ENCODE results near the gene PLOD2. TPM values are rescaled to one million over a fixed set of nuclear protein-coding genes. Genes with fewer than 3 reads are reported as not detected.

PLOD2 gene
- total and polyA plus RNA-seq, 9 of the 15 experiments (the other 6 are each of a cell fraction or from before 2014, with no cell fraction given): 0.18 to 1.5 (median 0.58) TPM

DNA sequence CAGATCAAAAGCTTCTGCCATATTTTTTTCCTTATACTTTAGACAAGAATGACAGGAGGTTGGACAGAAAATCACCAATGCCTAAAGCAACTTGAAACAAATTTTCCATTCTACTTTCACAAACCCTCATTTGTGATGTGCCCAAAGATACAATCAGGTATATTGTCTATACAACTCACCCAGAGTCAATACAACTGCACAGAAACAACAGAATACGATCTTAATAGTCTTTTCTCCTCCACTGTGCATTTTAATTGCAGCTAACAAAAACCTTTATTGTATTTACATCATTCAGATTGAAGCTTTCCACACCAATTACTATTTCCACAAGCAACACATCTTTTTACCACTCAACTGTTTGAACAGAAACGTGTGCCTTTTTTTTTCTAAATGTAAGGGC, 80.4 kb downstream of the PLOD2 start:
- Histone ChIP-seq H3K9me3 (replicated peaks; ENCODE audit: control insufficient read depth, insufficient read depth, low read depth, low read length) (no peaks in the 10 kb centered on the region), H3K4me3 (no peak overlapping the region), H3K4me2 (ENCODE audit: insufficient read depth, low read length) (no peak overlapping the region), H3K27me3 (ENCODE audit: control insufficient read depth in 2 of 2, insufficient read depth in 2 of 2, low read length in 2 of 2) (no peaks in the 10 kb centered on the region), H2AFZ (ENCODE audit: low read depth, low read length) (no peak overlapping the region), H3K27ac (ENCODE audit: extremely low read depth, low read depth, low read length) (no peak overlapping the region), H4K20me1 (replicated peaks; ENCODE audit: control insufficient read depth, insufficient read depth, low read length) (no peaks in the 10 kb centered on the region), H3K9ac (ENCODE audit: insufficient read depth in 1 of 2, low read depth in 2 of 2, low read length in 2 of 2) (no peak overlapping the region), H3K36me3 (ENCODE audit: control insufficient read depth, insufficient read depth, low read length) (no peaks in the 10 kb centered on the region), H3K9me1 (ENCODE audit: control insufficient read depth, insufficient read depth, low read length) (no peaks in the 10 kb centered on the region), H3K4me1 (replicated peaks in 1 of 2; ENCODE audit: control insufficient read depth in 2 of 2, insufficient read depth in 2 of 2, low read length in 2 of 2) (no peaks in the 10 kb centered on the region), H3K79me2 (ENCODE audit: control insufficient read depth, insufficient read depth, low read length) (no peaks in the 10 kb centered on the region)
- CTCF ChIA-PET (ENCODE audit: low intra/inter-chr PET ratio): no interaction called here
- in situ Hi-C loops (cut with MboI): no loop called here
- intact Hi-C loops (cut with micrococcal nuclease): no loop called here
- TF ChIP-seq BCL6 (CRISPR knock-in tag; IDR thresholded peaks at IDR 0.05): no peak
- no peak for TF ChIP-seq RNF2 (IDR thresholded peaks at IDR 0.05)
- no peak for TF ChIP-seq ETV5 (CRISPR knock-in tag; IDR thresholded peaks at IDR 0.05; ENCODE audit: low read depth)
- TF ChIP-seq ZNF280B (CRISPR knock-in tag; IDR thresholded peaks at IDR 0.05): no peak
- TF ChIP-seq ZNF23 (CRISPR knock-in tag; IDR thresholded peaks at IDR 0.05): no peak
- no peak for TF ChIP-seq SMARCE1 (IDR thresholded peaks at IDR 0.05)
- TF ChIP-seq MAFG (tag; conservative IDR thresholded peaks at IDR 0.05): no peak
- no peak for TF ChIP-seq SMARCA5 (IDR thresholded peaks at IDR 0.05)
- no peak for TF ChIP-seq SAFB2 (IDR thresholded peaks at IDR 0.05; ENCODE audit: borderline replicate concordance, low read depth, low read length, severe bottlenecking)
- no peak for TF ChIP-seq U2AF1 (optimal IDR thresholded peaks at IDR 0.05; ENCODE audit: low read depth, low read length)
- no peak for TF ChIP-seq SMAD4 (CRISPR knock-in tag; conservative IDR thresholded peaks at IDR 0.05)
- no peak for TF ChIP-seq CEBPB (tag; IDR thresholded peaks at IDR 0.05)
- no peak for TF ChIP-seq SIN3A (IDR thresholded peaks at IDR 0.05; ENCODE audit: borderline replicate concordance in 2 of 2, control insufficient read depth in 1 of 2, low read depth in 2 of 2, low read length in 2 of 2)
- TF ChIP-seq RBM15 (IDR thresholded peaks at IDR 0.05; ENCODE audit: insufficient read depth, low read length): no peak
- TF ChIP-seq FIP1L1 (IDR thresholded peaks at IDR 0.05; ENCODE audit: low read depth, low read length, poor library complexity, severe bottlenecking): no peak
- no peak for TF ChIP-seq ZNF644 (tag; IDR thresholded peaks at IDR 0.05; ENCODE audit: low read depth)
- FAIRE-seq: no peak
- no peak for ATAC-seq
- POLR2A ChIA-PET: no interaction called here
- WGBS (ENCODE audit: insufficient coverage, low coverage, missing lambda C conversion rate): 0% methylated on average over 2 of the region's 2 CpGs
- BruUV-seq (replicated peaks): no TSS peak
- no peak for DNase-seq (ENCODE audit: extremely low read depth in 1 of 4, low spot score in 3 of 4)
